HG03520 (cell line): Measurements from ENCODE around the gene NRP1.

Source experiments
- ATAC-seq: cut with Tn5 transposase; IDR thresholded peaks from one replicate; pipeline ENCODE4 v1.9.1; 2021; ENCODE audit warnings: mild to moderate bottlenecking, moderate library complexity; ENCODE audit not compliant: unreplicated experiment

NRP1 gene

GRCh38 chr10:33267708-33268107 lies 66.8 kb downstream of the NRP1 start:
- ATAC-seq, result no peak

- ATAC-seq, result peak; percentile 42
Observed at GRCh38 chr10:33265621-33266020, 68.8 kb downstream of the NRP1 start.

GRCh38 chr10:33263453-33263852 lies 71.0 kb downstream of the NRP1 start:
- no peak for ATAC-seq

GRCh38 chr10:33262871-33263270 lies 71.6 kb downstream of the NRP1 start:
- ATAC-seq, result no peak

GRCh38 chr10:33260403-33261149 lies 73.9 kb downstream of the NRP1 start:
- ATAC-seq, result no peak

- no peak for ATAC-seq
Observed at GRCh38 chr10:33258967-33259366, 75.5 kb downstream of the NRP1 start.

GRCh38 chr10:33257439-33258080 lies 76.9 kb downstream of the NRP1 start:
- ATAC-seq, result no peak

GRCh38 chr10:33256458-33256857 lies 78.0 kb downstream of the NRP1 start:
- ATAC-seq, result no peak

- no peak for ATAC-seq
Observed at GRCh38 chr10:33254556-33255160, 79.8 kb downstream of the NRP1 start.

- ATAC-seq, result no peak
Observed at GRCh38 chr10:33253411-33253810, 81.1 kb downstream of the NRP1 start.

- no peak for ATAC-seq
Observed at GRCh38 chr10:33252794-33253203, 81.7 kb downstream of the NRP1 start.

GRCh38 chr10:33252324-33252723 lies 82.1 kb downstream of the NRP1 start:
- no peak for ATAC-seq

- ATAC-seq, result no peak
Observed at GRCh38 chr10:33249659-33250345, 84.7 kb downstream of the NRP1 start.

GRCh38 chr10:33249137-33249536 lies 85.3 kb downstream of the NRP1 start:
- ATAC-seq, result no peak

GRCh38 chr10:33248638-33249037 lies 85.8 kb downstream of the NRP1 start:
- no peak for ATAC-seq

GRCh38 chr10:33247221-33247922 lies 87.1 kb downstream of the NRP1 start:
- ATAC-seq, result no peak

- ATAC-seq, result no peak
Observed at GRCh38 chr10:33245343-33245742, 89.1 kb downstream of the NRP1 start.

GRCh38 chr10:33244354-33244967 lies 90.0 kb downstream of the NRP1 start:
- no peak for ATAC-seq

- ATAC-seq, result no peak
Observed at GRCh38 chr10:33243703-33244102, 90.8 kb downstream of the NRP1 start.

GRCh38 chr10:33242931-33243330 lies 91.5 kb downstream of the NRP1 start:
- ATAC-seq, result no peak

GRCh38 chr10:33241351-33241750 lies 93.1 kb downstream of the NRP1 start:
- no peak for ATAC-seq
